Panc1 (cell line): Measurements from ENCODE around the gene ELP1. TPM values are rescaled to one million over a fixed set of nuclear protein-coding genes. Genes with fewer than 3 reads are reported as not detected.

Experiments
- ATAC-seq: fragments of 200-7000 bp; cut with Tn5 transposase; 2 replicates; pipeline ENCODE4 v1.9.1; 2020; ENCODE audit warnings: mild to moderate bottlenecking, moderate library complexity
- BruUV-seq: library from RNA; stranded (reverse); fragments of 400-500 nt; replicated peaks from 2 replicates; lab custom pipeline; 2021; lab: Mats Ljungman, UMichigan
- CTCF ChIA-PET: fragments of 300-600 bp; sonication (Branson Sonifier 250); formaldehyde crosslinking; loops from one replicate; lab custom pipeline; 2022; ENCODE audit warnings: antibody characterized with exemption; lab: Charles Lee
- POLR2A ChIA-PET: fragments of 300-600 bp; sonication (Branson Sonifier 250); formaldehyde crosslinking; loops from one replicate; lab custom pipeline; 2022; ENCODE audit warnings: antibody characterized with exemption; lab: Charles Lee
- DNase-seq: peaks from one replicate; pipeline ENCODE4 v3.0.0-alpha.2; 2010; ENCODE audit warnings: low read depth, low spot score
- H3K27ac ChIP-seq: 2 replicates; pipeline ENCODE4 v1.5.1; 2011; ENCODE audit warnings: mild to moderate bottlenecking, low read length, inconsistent platforms
- H3K27me3 ChIP-seq: fragments of 200-500 bp; sonication (Bioruptor generic); 2 replicates; pipeline ENCODE4 v1.6.0; 2014; ENCODE audit warnings: low read length, inconsistent platforms; ENCODE audit not compliant: control insufficient read depth, insufficient read depth
- H3K36me3 ChIP-seq: fragments of 200-500 bp; sonication (Bioruptor generic); 2 replicates; pipeline ENCODE4 v1.5.1; 2014; ENCODE audit warnings: inconsistent platforms, mild to moderate bottlenecking, low read length, moderate library complexity; ENCODE audit not compliant: control insufficient read depth, insufficient read depth
- H3K4me1 ChIP-seq: 2 replicates; pipeline ENCODE4 v1.5.1; 2011; ENCODE audit warnings: inconsistent platforms, mild to moderate bottlenecking, low read length, moderate library complexity; ENCODE audit not compliant: control insufficient read depth, insufficient read depth
- H3K4me3 ChIP-seq, 2 experiments: 2 replicates each; pipeline ENCODE4 v1.5.1; 2011 to 2012; ENCODE audit warnings: low read depth in 2 of 2, low read length in 2 of 2, mild to moderate bottlenecking in 2 of 2, inconsistent platforms in 1 of 2, moderate library complexity in 1 of 2
- H3K9me3 ChIP-seq: fragments of 200-500 bp; sonication (Bioruptor generic); 2 replicates; pipeline ENCODE4 v1.5.1; 2014; ENCODE audit warnings: low read depth, mild to moderate bottlenecking, inconsistent platforms, low read length, moderate library complexity; ENCODE audit not compliant: control insufficient read depth, insufficient read depth
- POLR2AphosphoS5 ChIP-seq: IDR thresholded peaks from 2 replicates; pipeline ENCODE4 v1.6.1; 2012; ENCODE audit warnings: mild to moderate bottlenecking, low read depth, low read length, moderate library complexity
- SIN3A ChIP-seq: IDR thresholded peaks from 2 replicates; pipeline ENCODE4 v1.6.1; 2012; ENCODE audit warnings: low read depth, mild to moderate bottlenecking, low read length, moderate library complexity, borderline replicate concordance; ENCODE audit not compliant: insufficient read depth
- TCF7L2 ChIP-seq: IDR thresholded peaks from 2 replicates; pipeline ENCODE4 v1.6.1; 2011; ENCODE audit warnings: mild to moderate bottlenecking, low read depth, low read length, inconsistent platforms
- in situ Hi-C: cut with HindIII; loops from 2 replicates; pipeline ENCODE4 v1.10.0; 2016; ENCODE audit warnings: low sequenced_read_pairs, low pct_unique_long_range_greater_than_20kb
- intact Hi-C: fragments of 100-400 bp; cut with micrococcal nuclease; formaldehyde crosslinking; loops from one replicate; pipeline ENCODE4 v1.10.0; 2022; ENCODE audit not compliant: unreplicated experiment
- total RNA-seq: library from RNA; stranded (reverse); gene quantifications from one replicate; pipeline ENCODE4 v1.2.1, GENCODE V29; 2021; ENCODE audit not compliant: unreplicated experiment
- TF ChIP-seq, protein P1 (sequence below), 2 experiments: IDR thresholded peaks; 2 replicates each; pipeline ENCODE4 v1.6.1; 2011 to 2012; ENCODE audit warnings: low read depth in 2 of 2, control low read depth in 1 of 2, low read length in 1 of 2, mild to moderate bottlenecking in 1 of 2, moderate library complexity in 1 of 2; ENCODE audit not compliant: insufficient read depth in 1 of 2
- TF ChIP-seq, protein P2 (sequence below): fragments of 450-650 bp; IDR thresholded peaks from 2 replicates; pipeline ENCODE4 v1.5.1; 2017; ENCODE audit warnings: mild to moderate bottlenecking

The ELP1 gene
- total RNA-seq, 1 experiment from 2014 or later, result 17.1 TPM

DNA sequence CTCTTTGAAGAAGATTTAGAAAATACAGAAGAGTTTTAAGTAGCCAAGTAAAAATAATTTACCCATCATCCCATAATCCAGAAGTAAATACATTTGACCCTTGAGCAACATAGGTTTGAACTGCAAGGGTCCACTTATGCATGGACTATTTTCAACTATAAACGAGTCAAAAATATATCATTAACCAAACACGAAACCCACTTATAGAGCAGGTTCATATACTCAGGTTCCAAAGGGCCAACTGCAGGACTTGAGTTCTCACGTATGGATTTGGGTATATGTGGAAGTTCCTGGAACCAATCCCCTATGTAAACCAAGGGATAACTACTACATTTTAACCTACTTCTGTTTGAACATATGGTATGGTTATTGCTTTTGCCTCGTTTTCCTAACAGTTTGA is 6.1 kb upstream of the ELP1 start:
- intact Hi-C loops (no loop called here), in situ Hi-C loops (no loop called here)
- ATAC-seq (no peak), DNase-seq (no peak)
- H3K27ac ChIP-seq, result no peak overlapping the region
- CTCF ChIA-PET, result no interaction called here
- POLR2A ChIA-PET, result no interaction called here
- no peaks in the 10 kb centered on the region for H3K27me3 ChIP-seq
- BruUV-seq, result no TSS peak
- no peak for TF ChIP-seq SIN3A
- TF ChIP-seq, protein P1, sequence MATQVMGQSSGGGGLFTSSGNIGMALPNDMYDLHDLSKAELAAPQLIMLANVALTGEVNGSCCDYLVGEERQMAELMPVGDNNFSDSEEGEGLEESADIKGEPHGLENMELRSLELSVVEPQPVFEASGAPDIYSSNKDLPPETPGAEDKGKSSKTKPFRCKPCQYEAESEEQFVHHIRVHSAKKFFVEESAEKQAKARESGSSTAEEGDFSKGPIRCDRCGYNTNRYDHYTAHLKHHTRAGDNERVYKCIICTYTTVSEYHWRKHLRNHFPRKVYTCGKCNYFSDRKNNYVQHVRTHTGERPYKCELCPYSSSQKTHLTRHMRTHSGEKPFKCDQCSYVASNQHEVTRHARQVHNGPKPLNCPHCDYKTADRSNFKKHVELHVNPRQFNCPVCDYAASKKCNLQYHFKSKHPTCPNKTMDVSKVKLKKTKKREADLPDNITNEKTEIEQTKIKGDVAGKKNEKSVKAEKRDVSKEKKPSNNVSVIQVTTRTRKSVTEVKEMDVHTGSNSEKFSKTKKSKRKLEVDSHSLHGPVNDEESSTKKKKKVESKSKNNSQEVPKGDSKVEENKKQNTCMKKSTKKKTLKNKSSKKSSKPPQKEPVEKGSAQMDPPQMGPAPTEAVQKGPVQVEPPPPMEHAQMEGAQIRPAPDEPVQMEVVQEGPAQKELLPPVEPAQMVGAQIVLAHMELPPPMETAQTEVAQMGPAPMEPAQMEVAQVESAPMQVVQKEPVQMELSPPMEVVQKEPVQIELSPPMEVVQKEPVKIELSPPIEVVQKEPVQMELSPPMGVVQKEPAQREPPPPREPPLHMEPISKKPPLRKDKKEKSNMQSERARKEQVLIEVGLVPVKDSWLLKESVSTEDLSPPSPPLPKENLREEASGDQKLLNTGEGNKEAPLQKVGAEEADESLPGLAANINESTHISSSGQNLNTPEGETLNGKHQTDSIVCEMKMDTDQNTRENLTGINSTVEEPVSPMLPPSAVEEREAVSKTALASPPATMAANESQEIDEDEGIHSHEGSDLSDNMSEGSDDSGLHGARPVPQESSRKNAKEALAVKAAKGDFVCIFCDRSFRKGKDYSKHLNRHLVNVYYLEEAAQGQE (IDR thresholded peaks at IDR 0.05; ENCODE audit: insufficient read depth in 1 of 2, low read depth in 2 of 2, low read length in 1 of 2), result no peak
- no peak for TF ChIP-seq POLR2AphosphoS5
- TF ChIP-seq TCF7L2, result no peak
- TF ChIP-seq, protein P2, sequence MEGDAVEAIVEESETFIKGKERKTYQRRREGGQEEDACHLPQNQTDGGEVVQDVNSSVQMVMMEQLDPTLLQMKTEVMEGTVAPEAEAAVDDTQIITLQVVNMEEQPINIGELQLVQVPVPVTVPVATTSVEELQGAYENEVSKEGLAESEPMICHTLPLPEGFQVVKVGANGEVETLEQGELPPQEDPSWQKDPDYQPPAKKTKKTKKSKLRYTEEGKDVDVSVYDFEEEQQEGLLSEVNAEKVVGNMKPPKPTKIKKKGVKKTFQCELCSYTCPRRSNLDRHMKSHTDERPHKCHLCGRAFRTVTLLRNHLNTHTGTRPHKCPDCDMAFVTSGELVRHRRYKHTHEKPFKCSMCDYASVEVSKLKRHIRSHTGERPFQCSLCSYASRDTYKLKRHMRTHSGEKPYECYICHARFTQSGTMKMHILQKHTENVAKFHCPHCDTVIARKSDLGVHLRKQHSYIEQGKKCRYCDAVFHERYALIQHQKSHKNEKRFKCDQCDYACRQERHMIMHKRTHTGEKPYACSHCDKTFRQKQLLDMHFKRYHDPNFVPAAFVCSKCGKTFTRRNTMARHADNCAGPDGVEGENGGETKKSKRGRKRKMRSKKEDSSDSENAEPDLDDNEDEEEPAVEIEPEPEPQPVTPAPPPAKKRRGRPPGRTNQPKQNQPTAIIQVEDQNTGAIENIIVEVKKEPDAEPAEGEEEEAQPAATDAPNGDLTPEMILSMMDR, result no peak
- no peaks in the 10 kb centered on the region for H3K9me3 ChIP-seq
- H3K4me3 ChIP-seq, result no peak overlapping the region
- H3K4me1 ChIP-seq, result peaks cover 2% of the 10 kb centered on the region; the same call in 1 of the 2 replicates
- H3K36me3 ChIP-seq, result peaks cover 9% of the 10 kb centered on the region

GRCh38 chr9:108937561-108938305 is 3.8 kb upstream of the ELP1 start:
- Histone ChIP-seq H3K27me3 (no peaks in the 10 kb centered on the region), H3K4me3 (no peak overlapping the region), H3K36me3 (peaks cover 3% of the 10 kb centered on the region), H3K4me1 (peaks cover 6% of the 10 kb centered on the region; the same call in 1 of the 2 replicates), H3K9me3 (no peaks in the 10 kb centered on the region), H3K27ac (no peak overlapping the region)
- ATAC-seq, result no peak
- intact Hi-C loops (no loop called here), in situ Hi-C loops (no loop called here)
- no peak for TF ChIP-seq SIN3A
- TF ChIP-seq, protein P2, result no peak
- TF ChIP-seq TCF7L2, result no peak
- no peak for TF ChIP-seq POLR2AphosphoS5
- TF ChIP-seq, protein P1 (IDR thresholded peaks at IDR 0.05; ENCODE audit: insufficient read depth in 1 of 2, low read depth in 2 of 2, low read length in 1 of 2), result no peak
- CTCF ChIA-PET, result no interaction called here
- BruUV-seq, result no TSS peak
- no peak for DNase-seq
- POLR2A ChIA-PET, result no interaction called here
